ENCODE data around the gene MYO10. TPM values are rescaled to one million over a fixed set of nuclear protein-coding genes. Genes with fewer than 3 reads are reported as not detected.

Gene MYO10
- total RNA-seq, 2 experiments from 2014 or later = not detected

DNA sequence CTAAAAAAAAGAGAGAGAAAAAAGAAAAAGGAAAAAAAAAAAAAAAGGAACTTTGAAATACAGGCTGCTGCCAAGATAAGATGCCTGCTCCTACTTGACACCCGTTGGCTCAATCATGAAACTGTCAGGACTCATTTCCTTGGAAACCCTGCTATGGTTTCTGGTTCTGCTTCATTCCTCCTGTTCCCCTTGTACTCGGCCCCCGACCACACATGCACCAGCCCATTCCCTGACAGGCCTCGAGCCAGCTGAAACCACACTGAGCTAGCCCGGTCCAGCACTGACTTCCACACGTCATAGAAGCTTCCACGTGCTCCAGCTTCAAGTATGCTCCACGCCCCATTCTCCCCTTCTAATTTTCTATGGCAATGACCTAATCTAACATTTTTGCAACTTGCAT, 93.2 kb downstream of the MYO10 start:
- no peak for DNase-seq
- H3K4me1 Mint-ChIP-seq (ENCODE audit: low read depth) = no peaks in the 10 kb centered on the region
- H3K27me3 Mint-ChIP-seq = peaks cover 28% of the 10 kb centered on the region
- Histone ChIP-seq H3K36me3 (ENCODE audit: insufficient read depth, low read length) (no peaks in the 10 kb centered on the region), H3K27ac (ENCODE audit: low read depth in 1 of 2, low read length in 2 of 2) (no peak overlapping the region), H3K9me3 (ENCODE audit: control insufficient read depth in 1 of 2, insufficient read depth in 1 of 2, low read length in 2 of 2) (peaks cover 0 to 4% of the 10 kb centered on the region in 2 experiments), H3K27me3 (ENCODE audit: control insufficient read depth in 1 of 2, insufficient read depth in 2 of 2, low read length in 2 of 2) (peaks cover 0 to 7% of the 10 kb centered on the region in 2 experiments), H3K4me3 (ENCODE audit: low read length) (no peak overlapping the region), H3K4me1 (ENCODE audit: insufficient read depth, low read length) (no peaks in the 10 kb centered on the region)
- POLR2A ChIA-PET = no interaction called here
- no peaks in the 10 kb centered on the region for H3K9me3 Mint-ChIP-seq
- intact Hi-C loops (cut with DNase I, micrococcal nuclease) = no loop called here
- CTCF ChIA-PET = no interaction called here
- TF ChIP-seq, protein P1, sequence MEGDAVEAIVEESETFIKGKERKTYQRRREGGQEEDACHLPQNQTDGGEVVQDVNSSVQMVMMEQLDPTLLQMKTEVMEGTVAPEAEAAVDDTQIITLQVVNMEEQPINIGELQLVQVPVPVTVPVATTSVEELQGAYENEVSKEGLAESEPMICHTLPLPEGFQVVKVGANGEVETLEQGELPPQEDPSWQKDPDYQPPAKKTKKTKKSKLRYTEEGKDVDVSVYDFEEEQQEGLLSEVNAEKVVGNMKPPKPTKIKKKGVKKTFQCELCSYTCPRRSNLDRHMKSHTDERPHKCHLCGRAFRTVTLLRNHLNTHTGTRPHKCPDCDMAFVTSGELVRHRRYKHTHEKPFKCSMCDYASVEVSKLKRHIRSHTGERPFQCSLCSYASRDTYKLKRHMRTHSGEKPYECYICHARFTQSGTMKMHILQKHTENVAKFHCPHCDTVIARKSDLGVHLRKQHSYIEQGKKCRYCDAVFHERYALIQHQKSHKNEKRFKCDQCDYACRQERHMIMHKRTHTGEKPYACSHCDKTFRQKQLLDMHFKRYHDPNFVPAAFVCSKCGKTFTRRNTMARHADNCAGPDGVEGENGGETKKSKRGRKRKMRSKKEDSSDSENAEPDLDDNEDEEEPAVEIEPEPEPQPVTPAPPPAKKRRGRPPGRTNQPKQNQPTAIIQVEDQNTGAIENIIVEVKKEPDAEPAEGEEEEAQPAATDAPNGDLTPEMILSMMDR (IDR thresholded peaks at IDR 0.05) = no peak
- H3K4me3 Mint-ChIP-seq = no peak overlapping the region
- no peak for ATAC-seq (ENCODE audit: poor library complexity)
- H3K27ac Mint-ChIP-seq = no peak overlapping the region
- no peaks in the 10 kb centered on the region for H3K36me3 Mint-ChIP-seq (ENCODE audit: low read depth)

DNA sequence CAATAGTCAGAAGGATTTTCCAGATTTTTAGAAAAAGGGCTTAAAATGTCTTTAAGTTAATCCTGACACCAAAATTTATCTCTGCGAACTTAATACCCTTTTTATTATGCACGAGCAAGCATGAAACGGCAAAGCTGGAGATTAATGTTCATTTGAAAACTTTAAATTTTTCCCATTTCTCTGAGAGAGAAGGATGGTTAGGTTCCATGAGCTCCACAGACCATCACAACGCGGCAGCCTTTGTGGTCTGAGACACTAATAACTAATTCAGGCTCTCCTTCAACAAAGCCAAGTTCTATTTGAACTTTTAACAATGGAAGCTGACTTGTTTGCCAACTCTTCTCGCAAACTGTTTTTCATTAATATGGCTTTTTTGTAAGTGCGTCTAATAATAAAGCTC, 94.7 kb downstream of the MYO10 start:
- H3K36me3 ChIP-seq (ENCODE audit: insufficient read depth, low read length) = no peaks in the 10 kb centered on the region
- no peaks in the 10 kb centered on the region for H3K9me3 Mint-ChIP-seq
- H3K27me3 Mint-ChIP-seq = peaks cover 32% of the 10 kb centered on the region
- ATAC-seq (ENCODE audit: poor library complexity) (no peak), DNase-seq (no peak)
- intact Hi-C loops (cut with DNase I, micrococcal nuclease) = no loop called here
- ChIA-PET POLR2A (no interaction called here), CTCF (no interaction called here)
- no peaks in the 10 kb centered on the region for H3K36me3 Mint-ChIP-seq (ENCODE audit: low read depth)
- TF ChIP-seq, protein P1 (IDR thresholded peaks at IDR 0.05) = no peak
- H3K4me1 ChIP-seq (ENCODE audit: insufficient read depth, low read length) = no peaks in the 10 kb centered on the region
- H3K27me3 ChIP-seq (ENCODE audit: control insufficient read depth in 1 of 2, insufficient read depth in 2 of 2, low read length in 2 of 2) = peaks cover 0 to 7% of the 10 kb centered on the region in 2 experiments
- no peak overlapping the region for H3K4me3 ChIP-seq (ENCODE audit: low read length)
- H3K27ac ChIP-seq (ENCODE audit: low read depth in 1 of 2, low read length in 2 of 2) = no peak overlapping the region
- H3K4me1 Mint-ChIP-seq (ENCODE audit: low read depth) = no peaks in the 10 kb centered on the region
- H3K9me3 ChIP-seq (ENCODE audit: control insufficient read depth in 1 of 2, insufficient read depth in 1 of 2, low read length in 2 of 2) = peaks cover 0 to 4% of the 10 kb centered on the region in 2 experiments
- no peak overlapping the region for H3K27ac Mint-ChIP-seq
- H3K4me3 Mint-ChIP-seq = no peak overlapping the region

DNA sequence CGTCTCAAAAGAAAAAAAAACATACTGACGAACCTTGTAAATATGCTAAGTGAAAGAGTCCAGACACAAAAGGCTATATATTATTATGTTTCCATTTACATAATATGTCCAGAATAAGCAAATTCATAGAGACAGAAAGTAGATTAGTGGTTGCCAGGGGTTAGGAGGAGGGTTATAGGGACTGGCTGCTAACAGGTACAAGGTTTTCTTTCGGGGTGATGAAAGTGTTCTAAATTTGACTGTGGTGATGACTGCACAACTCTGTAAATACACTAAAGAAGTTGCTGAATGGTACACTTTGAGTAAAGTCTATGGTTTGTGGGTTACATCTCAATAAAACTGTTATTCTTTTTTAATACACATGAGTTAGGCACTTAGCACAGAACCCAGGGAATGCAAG, 98.8 kb downstream of the MYO10 start:
- Histone ChIP-seq H3K36me3 (ENCODE audit: insufficient read depth, low read length) (no peaks in the 10 kb centered on the region), H3K9me3 (ENCODE audit: control insufficient read depth in 1 of 2, insufficient read depth in 1 of 2, low read length in 2 of 2) (no peaks in the 10 kb centered on the region), H3K27ac (ENCODE audit: low read depth in 1 of 2, low read length in 2 of 2) (no peak overlapping the region), H3K4me3 (ENCODE audit: low read length) (no peak overlapping the region), H3K27me3 (ENCODE audit: control insufficient read depth in 1 of 2, insufficient read depth in 2 of 2, low read length in 2 of 2) (peaks cover 0 to 2% of the 10 kb centered on the region in 2 experiments), H3K4me1 (ENCODE audit: insufficient read depth, low read length) (no peaks in the 10 kb centered on the region)
- H3K4me1 Mint-ChIP-seq (ENCODE audit: low read depth) = no peaks in the 10 kb centered on the region
- peaks cover 30% of the 10 kb centered on the region for H3K27me3 Mint-ChIP-seq
- TF ChIP-seq, protein P1 (IDR thresholded peaks at IDR 0.05) = no peak
- intact Hi-C loops (cut with DNase I, micrococcal nuclease) = no loop called here
- DNase-seq (no peak), ATAC-seq (ENCODE audit: poor library complexity) (no peak)
- H3K27ac Mint-ChIP-seq = no peak overlapping the region
- POLR2A ChIA-PET = no interaction called here
- no peak overlapping the region for H3K4me3 Mint-ChIP-seq
- CTCF ChIA-PET = no interaction called here
- H3K36me3 Mint-ChIP-seq (ENCODE audit: low read depth) = no peaks in the 10 kb centered on the region
- peaks cover 3% of the 10 kb centered on the region for H3K9me3 Mint-ChIP-seq

Data from CD4-positive, alpha-beta T cell (primary cell).